Activated CD8-positive, alpha-beta memory T cell treated with anti-CD3 and anti-CD28 coated beads, Interleukin-2, amount 50 U/mL, for 1 hour (primary cell): Measurements from ENCODE around the gene BTBD8.

ENCODE experiments used
- DNase-seq: peaks from one replicate; pipeline ENCODE4 v3.0.0-alpha.2; 2020; ENCODE audit errors: extremely low read depth

BTBD8 gene

GRCh38 chr1:92192246-92192645 lies 112.1 kb downstream of the BTBD8 start:
- DNase-seq: no peak

- DNase-seq: no peak
These were observed 114.4 kb downstream of the BTBD8 start for GRCh38 chr1:92194511-92194910.

- no peak for DNase-seq
These were observed 121.8 kb downstream of the BTBD8 start for GRCh38 chr1:92201973-92202372.

GRCh38 chr1:92203105-92203504 lies 123.0 kb downstream of the BTBD8 start:
- no peak for DNase-seq

- DNase-seq: no peak
These were observed 130.6 kb downstream of the BTBD8 start for GRCh38 chr1:92210701-92211100.

GRCh38 chr1:92211166-92211565 lies 131.0 kb downstream of the BTBD8 start:
- no peak for DNase-seq

GRCh38 chr1:92217721-92218120 lies 137.6 kb downstream of the BTBD8 start, which contains the start of gene C1orf146:
Gene C1orf146 (plus strand): TSS chr1:92217915. CDS start chr1:92231421, 13,506 bp downstream.
- no peak for DNase-seq

GRCh38 chr1:92218559-92218958 lies 138.4 kb downstream of the BTBD8 start:
- no peak for DNase-seq

GRCh38 chr1:92219028-92219427 lies 138.9 kb downstream of the BTBD8 start:
- DNase-seq: no peak

GRCh38 chr1:92228401-92228800 lies 148.3 kb downstream of the BTBD8 start:
- DNase-seq: no peak

GRCh38 chr1:92230736-92231135 lies 150.6 kb downstream of the BTBD8 start:
- DNase-seq: no peak
